ENCODE data around the gene ELOVL2. TPM values are rescaled to one million over a fixed set of nuclear protein-coding genes. Genes with fewer than 3 reads are reported as not detected.
"Not testable (repeated sequence)": the region's sequence is repeated elsewhere in the genome, so short reads cannot be mapped to it uniquely, and the experiment has no call there.

Gene ELOVL2
- total RNA-seq, 4 donors from 2014 or later = 0.40 to 0.87 (median 0.62) TPM; not detected in 1

- no peak for ATAC-seq
- Histone ChIP-seq H3K9me3 (no peaks in the 10 kb centered on the region), H3K4me3 (no peak overlapping the region), H3K27ac (no peak overlapping the region), H3K4me1 (no peaks in the 10 kb centered on the region), H3K27me3 (no peaks in the 10 kb centered on the region), H3K36me3 (no peaks in the 10 kb centered on the region)
- WGBS, 2 donors (ENCODE audit: low coverage in 1 of 2) = 41 to 50% methylated on average over 2 of the region's 2 CpGs
- TF ChIP-seq CTCF (IDR thresholded peaks at IDR 0.05) (no peak), EP300 (IDR thresholded peaks at IDR 0.05) (no peak), POLR2AphosphoS5 (IDR thresholded peaks at IDR 0.05) (no peak), POLR2A (IDR thresholded peaks at IDR 0.05) (no peak)
These were observed 53.0 kb downstream of the ELOVL2 start for GRCh38 chr6:10991115-10991514.

GRCh38 chr6:10989587-10989986 lies 54.5 kb downstream of the ELOVL2 start:
- H3K27ac ChIP-seq = no peak overlapping the region
- TF ChIP-seq CTCF (IDR thresholded peaks at IDR 0.05) = no peak
- no peak for TF ChIP-seq EP300 (IDR thresholded peaks at IDR 0.05)
- no peak for TF ChIP-seq POLR2AphosphoS5 (IDR thresholded peaks at IDR 0.05)
- no peak for TF ChIP-seq POLR2A (IDR thresholded peaks at IDR 0.05)
- no peaks in the 10 kb centered on the region for H3K36me3 ChIP-seq
- no peaks in the 10 kb centered on the region for H3K27me3 ChIP-seq
- no peaks in the 10 kb centered on the region for H3K4me1 ChIP-seq
- H3K9me3 ChIP-seq = no peaks in the 10 kb centered on the region
- 92 to 93% methylated on average over 9 to 15 of the region's 15 CpGs for WGBS, 2 donors (ENCODE audit: low coverage in 1 of 2)
- no peak overlapping the region for H3K4me3 ChIP-seq
- no peak for ATAC-seq

- H3K4me3 ChIP-seq, H3K4me1 ChIP-seq, H3K9me3 ChIP-seq, ATAC-seq, H3K36me3 ChIP-seq, H3K27me3 ChIP-seq, H3K27ac ChIP-seq: not testable (repeated sequence)
- WGBS, 2 donors (ENCODE audit: low coverage in 1 of 2) = 75 to 100% methylated on average over 1 to 2 of the region's 2 CpGs
These were observed 59.1 kb downstream of the ELOVL2 start for GRCh38 chr6:10984959-10985358.

GRCh38 chr6:10981409-10981808 lies 62.7 kb downstream of the ELOVL2 start:
- no peak overlapping the region for H3K27ac ChIP-seq
- no peaks in the 10 kb centered on the region for H3K4me1 ChIP-seq
- H3K4me3 ChIP-seq = no peak overlapping the region
- H3K9me3 ChIP-seq = no peaks in the 10 kb centered on the region
- H3K36me3 ChIP-seq = no peaks in the 10 kb centered on the region
- no peak for TF ChIP-seq POLR2A (IDR thresholded peaks at IDR 0.05)
- TF ChIP-seq CTCF (IDR thresholded peaks at IDR 0.05) = no peak
- TF ChIP-seq POLR2AphosphoS5 (IDR thresholded peaks at IDR 0.05) = no peak
- no peak for TF ChIP-seq EP300 (IDR thresholded peaks at IDR 0.05)
- ATAC-seq = no peak
- WGBS, 2 donors (ENCODE audit: low coverage in 1 of 2) = 100% methylated on average over 1 of the region's 1 CpG; no CpG with 5 or more reads in 1 of the 2 donors
- H3K27me3 ChIP-seq = no peaks in the 10 kb centered on the region

GRCh38 chr6:10979603-10980002 lies 64.5 kb downstream of the ELOVL2 start:
- ATAC-seq = no peak
- H3K4me3 ChIP-seq = no peak overlapping the region
- H3K9me3 ChIP-seq = no peaks in the 10 kb centered on the region
- H3K27ac ChIP-seq = no peak overlapping the region
- WGBS, 2 donors (ENCODE audit: low coverage in 1 of 2) = 41 to 47% methylated on average over 1 of the region's 1 CpG
- no peaks in the 10 kb centered on the region for H3K4me1 ChIP-seq
- TF ChIP-seq POLR2A (IDR thresholded peaks at IDR 0.05) (no peak), EP300 (IDR thresholded peaks at IDR 0.05) (no peak), POLR2AphosphoS5 (IDR thresholded peaks at IDR 0.05) (no peak), CTCF (IDR thresholded peaks at IDR 0.05) (no peak)
- H3K27me3 ChIP-seq = no peaks in the 10 kb centered on the region
- H3K36me3 ChIP-seq = no peaks in the 10 kb centered on the region
